ENCODE data around the gene UBXN2A.

The UBXN2A gene

GRCh38 chr2:23924589-23925359 is 15.5 kb upstream of the UBXN2A start:
- TF ChIP-seq CTCF (IDR thresholded peaks at IDR 0.05; ENCODE audit: low read depth, low read length, missing control alignments) = no peak
- peak overlapping the region; percentile 97; the same call in 1 of the 2 replicates for H3K4me3 ChIP-seq (ENCODE audit: low read depth, low read length)
- DNase-seq (ENCODE audit: low read depth) = no peak

GRCh38 chr2:23925702-23926289 is 14.5 kb upstream of the UBXN2A start:
- peak; percentile 92 for DNase-seq (ENCODE audit: low read depth)
- H3K4me3 ChIP-seq (ENCODE audit: low read depth, low read length) = peak overlapping the region; percentile 97
- no peak for TF ChIP-seq CTCF (IDR thresholded peaks at IDR 0.05; ENCODE audit: low read depth, low read length, missing control alignments)

GRCh38 chr2:23926290-23926749 is 13.9 kb upstream of the UBXN2A start:
- no peak for TF ChIP-seq CTCF (IDR thresholded peaks at IDR 0.05; ENCODE audit: low read depth, low read length, missing control alignments)
- peak overlapping the region; percentile 97 for H3K4me3 ChIP-seq (ENCODE audit: low read depth, low read length)
- DNase-seq (ENCODE audit: low read depth) = no peak

GRCh38 chr2:23926750-23927571 is 13.3 kb upstream of the UBXN2A start, which contains the start of gene ATAD2B:
ATAD2B (minus strand) TSS chr2:23927123; CDS start chr2:23926770, 353 bp downstream.
- peak within 1 kb of the TSS; percentile 97 for H3K4me3 ChIP-seq (ENCODE audit: low read depth, low read length)
- DNase-seq (ENCODE audit: low read depth) = peak; percentile 83
- TF ChIP-seq CTCF (IDR thresholded peaks at IDR 0.05; ENCODE audit: low read depth, low read length, missing control alignments) = peak; percentile 86

- DNase-seq (ENCODE audit: low read depth) = no peak
- TF ChIP-seq CTCF (IDR thresholded peaks at IDR 0.05; ENCODE audit: low read depth, low read length, missing control alignments) = no peak
Measured at GRCh38 chr2:23934259-23934658, 6.0 kb upstream of the UBXN2A start.

GRCh38 chr2:23940718-23941620 is 706 bp downstream of the UBXN2A start:
- DNase-seq (ENCODE audit: low read depth) = peak; percentile 51
- no peak for TF ChIP-seq CTCF (IDR thresholded peaks at IDR 0.05; ENCODE audit: low read depth, low read length, missing control alignments)
- H3K4me3 ChIP-seq (ENCODE audit: low read depth, low read length) = peak overlapping the region; percentile 73

More at GRCh38 chr2:23934259-23934658, 6.0 kb upstream of the UBXN2A start:
- no peak overlapping the region for H3K4me3 ChIP-seq (ENCODE audit: low read depth, low read length)

Measured in GM12864 (cell line).